Esophagus squamous epithelium (tissue), 5 donors: ENCODE data around the gene PGGHG. TPM values are rescaled to one million over a fixed set of nuclear protein-coding genes. Genes with fewer than 3 reads are reported as not detected.
"Not testable (repeated sequence)": the region's sequence is repeated elsewhere in the genome, so short reads cannot be mapped to it uniquely, and the experiment has no call there.

Source experiments
- DNase-seq: peaks from one replicate; lab custom pipeline; 2025; lab: John Stamatoyannopoulos, UW
- H3K27ac ChIP-seq, 4 donors: fragments of 200-600 bp; sonication (generic); one replicate each; pipeline ENCODE4 v1.5.1; 2016 to 2019; ENCODE audit warnings: mild to moderate bottlenecking in 1 of 4
- H3K27me3 ChIP-seq, 4 donors: fragments of 200-600 bp; sonication (generic); 1 replicate in 3 of 4; 2 replicates in 1 of 4; pipeline versions ENCODE4 v1.5.1 to v1.6.0; 2017 to 2021; ENCODE audit warnings: antibody characterized with exemption in 1 of 4
- H3K36me3 ChIP-seq, 3 donors: fragments of 200-600 bp; sonication (generic); one replicate each; pipeline ENCODE4 v1.5.1; 2016 to 2019
- H3K4me1 ChIP-seq, 3 donors: fragments of 200-600 bp; sonication (generic); one replicate each; pipeline ENCODE4 v1.5.1; 2017 to 2019
- H3K4me3 ChIP-seq, 4 donors: fragments of 200-600 bp; sonication (generic); 1 replicate in 3 of 4; 2 replicates in 1 of 4; pipeline ENCODE4 v1.5.1; 2016 to 2019; ENCODE audit warnings: mild to moderate bottlenecking in 2 of 4, moderate library complexity in 1 of 4
- H3K9me3 ChIP-seq, 3 donors: fragments of 200-600 bp; sonication (generic); one replicate each; pipeline ENCODE4 v1.5.1; 2016 to 2019
- CTCF ChIP-seq, 6 experiments: fragments of 450-650 bp in 4 of 6; fragments of 200-600 bp in 2 of 6; sonication (generic) in 2 of 6; IDR thresholded peaks; one replicate each; pipeline ENCODE4 v1.5.1; 2016 to 2019; ENCODE audit warnings: antibody characterized with exemption in 6 of 6, mild to moderate bottlenecking in 4 of 6, moderate library complexity in 4 of 6
- POLR2A ChIP-seq, 4 donors: fragments of 450-650 bp; IDR thresholded peaks; one replicate each; pipeline ENCODE4 v1.6.1; 2017; ENCODE audit warnings: antibody characterized with exemption in 4 of 4, mild to moderate bottlenecking in 4 of 4, moderate library complexity in 3 of 4
- WGBS, 2 donors: methylation state at CpG; one replicate each; pipeline ENCODE4 v1.1.5; 2018; 5-methylcytosine and 5-hydroxymethylcytosine counted together
- intact Hi-C: fragments of 100-400 bp; cut with DNase I; formaldehyde crosslinking; loops from one replicate; pipeline ENCODE4 v1.15.0; 2022
- total RNA-seq, 4 donors: library from RNA; depleted of rRNA; stranded (reverse); fragments of >200 nt; gene quantifications; one replicate each; pipeline ENCODE4 v1.1.0, GENCODE V29; 2016
- donor health status: DM: yes; HTN: yes; CAD: no.

PGGHG gene
- total RNA-seq, 4 donors from 2014 or later = 5.3 to 15.3 (median 5.9) TPM

GRCh38 chr11:259413-259812, 29.5 kb upstream of the PGGHG start:
- WGBS, 2 donors = 74% methylated on average over 10 of the region's 10 CpGs
- intact Hi-C loops = no loop called here
- TF ChIP-seq CTCF (IDR thresholded peaks at IDR 0.05) (no peak), POLR2A (IDR thresholded peaks at IDR 0.05) (no peak)
- DNase-seq = no peak
- H3K9me3 ChIP-seq = no peaks in the 10 kb centered on the region
- no peaks in the 10 kb centered on the region for H3K36me3 ChIP-seq
- H3K27ac ChIP-seq = no peak overlapping the region
- H3K4me1 ChIP-seq = no peaks in the 10 kb centered on the region
- no peak overlapping the region for H3K4me3 ChIP-seq
- H3K27me3 ChIP-seq = peaks cover 0 to 14% (median 0%) of the 10 kb centered on the region in 4 donors

- Histone ChIP-seq H3K4me1 (no peaks in the 10 kb centered on the region), H3K36me3 (no peaks in the 10 kb centered on the region), H3K9me3 (no peaks in the 10 kb centered on the region), H3K4me3 (no peak overlapping the region), H3K27ac (no peak overlapping the region), H3K27me3 (peaks cover 0 to 14% (median 0%) of the 10 kb centered on the region in 4 donors)
- TF ChIP-seq POLR2A (IDR thresholded peaks at IDR 0.05) (no peak), CTCF (IDR thresholded peaks at IDR 0.05) (no peak)
- no peak for DNase-seq
- intact Hi-C loops = no loop called here
- 86 to 92% methylated on average over 4 of the region's 4 CpGs for WGBS, 2 donors
These were observed 27.3 kb upstream of the PGGHG start for GRCh38 chr11:261624-262023.

GRCh38 chr11:266676-267439, 22.1 kb upstream of the PGGHG start:
- Histone ChIP-seq H3K36me3 (no peaks in the 10 kb centered on the region), H3K4me1 (peaks cover 0 to 13% (median 0%) of the 10 kb centered on the region in 3 donors), H3K27me3 (peaks cover 0 to 20% (median 0%) of the 10 kb centered on the region in 4 donors), H3K9me3 (no peaks in the 10 kb centered on the region), H3K4me3 (no peak overlapping the region), H3K27ac (no peak overlapping the region)
- no peak for DNase-seq
- intact Hi-C loops = no loop called here
- no peak for TF ChIP-seq CTCF (IDR thresholded peaks at IDR 0.05)
- no peak for TF ChIP-seq POLR2A (IDR thresholded peaks at IDR 0.05)
- WGBS, 2 donors = 69 to 70% methylated on average over 5 of the region's 13 CpGs

GRCh38 chr11:267491-267994, 21.4 kb upstream of the PGGHG start:
- Histone ChIP-seq H3K27me3 (peaks cover 0 to 27% (median 0%) of the 10 kb centered on the region in 4 donors), H3K4me3 (peak overlapping the region; percentile 16 to 60 (median 40)), H3K27ac (peak overlapping the region; percentile 68 to 89 (median 76)), H3K36me3 (no peaks in the 10 kb centered on the region), H3K4me1 (peaks cover 0 to 13% (median 0%) of the 10 kb centered on the region in 3 donors), H3K9me3 (no peaks in the 10 kb centered on the region)
- WGBS, 2 donors = 26 to 32% methylated on average over 15 to 16 of the region's 18 CpGs
- DNase-seq = no peak
- no peak for TF ChIP-seq CTCF (IDR thresholded peaks at IDR 0.05)
- TF ChIP-seq POLR2A (IDR thresholded peaks at IDR 0.05) = peak in 1 of 4 donors; percentile 72
- intact Hi-C loops = no loop called here

GRCh38 chr11:268716-269145, 20.2 kb upstream of the PGGHG start:
- Histone ChIP-seq H3K27ac (peak overlapping the region; percentile 68 to 89 (median 76)), H3K4me1 (peaks cover 0 to 13% (median 0%) of the 10 kb centered on the region in 3 donors), H3K27me3 (peaks cover 0 to 34% (median 0%) of the 10 kb centered on the region in 4 donors), H3K4me3 (peak overlapping the region in 3 of 4 donors; percentile 10 to 60 (median 43))
- DNase-seq, intact Hi-C loops, H3K9me3 ChIP-seq, H3K36me3 ChIP-seq: not testable (repeated sequence)
- TF ChIP-seq POLR2A (IDR thresholded peaks at IDR 0.05) (peak in 1 of 4 donors; percentile 36), CTCF (IDR thresholded peaks at IDR 0.05) (peak in 2 of 6 experiments; percentile 3 to 8)
- WGBS, 2 donors = 37 to 51% methylated on average over 15 to 16 of the region's 16 CpGs
